ENCODE measurements around the gene LRMDA.

Gene LRMDA

DNA sequence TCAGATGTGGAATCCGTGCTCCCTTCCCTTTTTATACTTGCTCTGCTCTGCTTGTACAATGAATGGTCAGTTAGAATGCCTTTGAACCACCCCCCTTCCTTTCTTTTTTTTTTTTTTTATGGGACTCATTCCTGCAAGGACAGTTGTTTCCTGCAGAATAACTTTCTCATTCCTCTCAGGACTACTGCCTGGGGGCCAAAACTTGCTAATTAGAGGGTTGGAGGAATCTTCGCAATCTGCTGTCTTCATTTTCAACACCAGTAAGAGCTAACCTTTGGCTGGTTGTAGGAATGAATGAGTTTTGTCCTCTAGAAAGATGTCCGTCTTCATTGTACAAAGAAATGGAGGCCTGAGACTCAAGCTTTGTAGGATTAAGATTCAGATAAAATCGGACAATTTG, 868.1 kb downstream of the LRMDA start:
- TF ChIP-seq, protein P1, sequence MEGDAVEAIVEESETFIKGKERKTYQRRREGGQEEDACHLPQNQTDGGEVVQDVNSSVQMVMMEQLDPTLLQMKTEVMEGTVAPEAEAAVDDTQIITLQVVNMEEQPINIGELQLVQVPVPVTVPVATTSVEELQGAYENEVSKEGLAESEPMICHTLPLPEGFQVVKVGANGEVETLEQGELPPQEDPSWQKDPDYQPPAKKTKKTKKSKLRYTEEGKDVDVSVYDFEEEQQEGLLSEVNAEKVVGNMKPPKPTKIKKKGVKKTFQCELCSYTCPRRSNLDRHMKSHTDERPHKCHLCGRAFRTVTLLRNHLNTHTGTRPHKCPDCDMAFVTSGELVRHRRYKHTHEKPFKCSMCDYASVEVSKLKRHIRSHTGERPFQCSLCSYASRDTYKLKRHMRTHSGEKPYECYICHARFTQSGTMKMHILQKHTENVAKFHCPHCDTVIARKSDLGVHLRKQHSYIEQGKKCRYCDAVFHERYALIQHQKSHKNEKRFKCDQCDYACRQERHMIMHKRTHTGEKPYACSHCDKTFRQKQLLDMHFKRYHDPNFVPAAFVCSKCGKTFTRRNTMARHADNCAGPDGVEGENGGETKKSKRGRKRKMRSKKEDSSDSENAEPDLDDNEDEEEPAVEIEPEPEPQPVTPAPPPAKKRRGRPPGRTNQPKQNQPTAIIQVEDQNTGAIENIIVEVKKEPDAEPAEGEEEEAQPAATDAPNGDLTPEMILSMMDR (IDR thresholded peaks at IDR 0.05; ENCODE audit: low read depth, low read length), result no peak
- DNase-seq (ENCODE audit: extremely low read depth, low read depth), result no peak

DNA sequence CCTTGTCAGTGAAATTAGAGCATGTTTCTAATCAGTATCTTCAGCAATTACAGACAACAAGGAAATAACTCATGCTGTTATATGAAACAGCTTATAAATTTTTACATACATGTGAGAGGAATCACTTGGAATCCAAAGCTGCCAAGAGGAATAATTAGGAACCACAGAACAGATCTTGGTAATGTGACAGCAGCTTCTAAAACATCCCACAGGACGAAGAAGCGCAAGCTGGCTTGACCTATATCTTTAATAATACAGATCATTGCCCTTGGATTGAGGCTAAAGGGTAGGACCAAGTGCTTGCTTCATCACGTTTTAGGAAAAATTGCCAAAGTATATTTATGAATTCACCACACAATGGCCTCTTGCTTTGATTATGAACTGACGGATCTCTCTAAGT, 869.8 kb downstream of the LRMDA start:
- no peak for DNase-seq (ENCODE audit: extremely low read depth, low read depth)
- TF ChIP-seq, protein P1 (IDR thresholded peaks at IDR 0.05; ENCODE audit: low read depth, low read length), result no peak

GRCh38 chr10:76301950-76302349, 870.5 kb downstream of the LRMDA start:
- no peak for DNase-seq (ENCODE audit: extremely low read depth, low read depth)
- TF ChIP-seq, protein P1 (IDR thresholded peaks at IDR 0.05; ENCODE audit: low read depth, low read length), result peak; percentile 7; the same call in 1 of the 2 replicates

DNA sequence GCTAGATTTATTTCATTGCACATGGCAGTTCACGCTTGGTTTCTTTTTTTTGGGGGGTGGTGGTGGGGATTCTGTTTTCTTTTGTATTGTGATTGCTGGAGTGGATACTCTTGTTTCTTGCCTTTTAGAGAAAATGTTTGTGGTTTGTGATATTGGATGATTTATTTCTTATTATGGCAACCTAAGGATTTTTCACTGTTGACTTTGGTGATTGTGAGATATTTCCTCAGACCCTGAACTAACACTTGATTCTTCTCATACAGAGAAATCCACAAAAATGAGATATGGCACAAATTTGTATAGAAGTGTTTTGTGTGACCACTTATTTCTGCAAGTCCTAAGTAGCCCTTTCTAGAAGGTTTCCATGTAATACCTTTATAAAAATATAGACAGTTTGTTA, 871.1 kb downstream of the LRMDA start:
- DNase-seq (ENCODE audit: extremely low read depth, low read depth), result no peak
- TF ChIP-seq, protein P1 (IDR thresholded peaks at IDR 0.05; ENCODE audit: low read depth, low read length), result no peak

GRCh38 chr10:76302961-76303630, 871.7 kb downstream of the LRMDA start:
- no peak for DNase-seq (ENCODE audit: extremely low read depth, low read depth)
- TF ChIP-seq, protein P1 (IDR thresholded peaks at IDR 0.05; ENCODE audit: low read depth, low read length), result no peak

DNA sequence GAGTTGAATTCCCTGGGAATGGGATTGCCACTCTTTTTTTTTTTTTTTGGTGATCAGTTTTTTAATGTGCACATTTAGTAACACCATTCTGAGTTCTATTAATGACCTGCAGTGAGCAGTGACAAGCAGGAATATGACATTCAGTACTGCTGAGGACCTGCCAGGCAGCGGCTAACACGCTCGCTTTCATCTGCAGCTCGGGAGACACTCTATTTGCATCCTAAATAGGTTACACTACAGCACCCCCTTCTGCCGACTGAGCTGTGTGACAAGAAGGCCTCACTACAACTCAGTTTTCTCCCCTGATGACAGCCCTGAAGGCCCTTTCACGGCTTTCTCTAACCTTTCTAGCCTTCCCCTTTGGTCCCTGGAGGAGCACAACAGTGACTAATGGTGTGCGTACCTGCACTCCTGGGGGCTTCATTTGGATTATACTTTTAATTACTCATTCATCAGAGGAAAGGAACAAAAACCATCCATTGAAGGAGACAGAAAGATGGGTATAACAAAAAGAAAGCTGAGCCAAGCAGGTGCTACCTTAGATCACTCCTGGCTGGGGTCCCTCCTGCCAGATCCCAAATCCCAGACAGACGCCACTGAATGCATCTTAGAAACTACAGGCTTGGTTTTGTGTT, 872.4 kb downstream of the LRMDA start:
- DNase-seq (ENCODE audit: extremely low read depth, low read depth), result peak; percentile 69
- TF ChIP-seq, protein P1 (IDR thresholded peaks at IDR 0.05; ENCODE audit: low read depth, low read length), result peak; percentile 78

DNA sequence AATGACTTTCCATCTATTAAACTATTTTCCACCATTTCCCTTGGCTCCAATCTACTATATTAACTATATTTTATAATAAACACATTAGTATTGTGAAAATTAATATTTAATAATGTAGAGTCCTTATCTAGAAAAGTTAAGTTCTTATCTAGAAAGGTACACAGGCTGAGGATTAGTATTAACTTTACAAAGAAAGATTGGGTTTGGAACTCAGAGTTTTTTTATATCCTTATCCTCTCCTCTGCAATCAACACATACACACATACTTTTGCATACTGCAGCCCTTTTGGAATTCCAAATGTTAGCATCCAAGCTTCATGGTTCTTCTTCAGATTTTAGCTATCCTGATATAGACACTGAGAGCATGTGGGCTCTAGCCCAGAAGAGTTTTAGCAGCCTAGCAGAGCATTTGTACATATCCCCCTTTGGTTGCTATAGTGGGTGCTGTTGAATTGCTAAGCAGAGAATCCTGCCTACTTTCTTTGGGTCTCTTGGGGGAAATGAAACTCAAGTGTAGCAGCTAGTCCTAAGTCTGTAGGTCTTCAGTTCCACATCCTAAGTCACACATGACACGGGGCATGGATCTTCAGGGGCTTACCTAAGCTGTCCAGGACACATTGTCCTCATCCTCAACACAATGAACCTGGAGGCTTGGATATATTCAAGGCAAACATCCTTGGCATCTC, 874.6 kb downstream of the LRMDA start:
- no peak for DNase-seq (ENCODE audit: extremely low read depth, low read depth)
- TF ChIP-seq, protein P1 (IDR thresholded peaks at IDR 0.05; ENCODE audit: low read depth, low read length), result no peak

Data from AG09319 (cell line).